Activated naive CD8-positive, alpha-beta T cell treated with anti-CD3 and anti-CD28 coated beads for 36 hours (primary cell): ENCODE measurements around the gene NOS1. TPM values are rescaled to one million over a fixed set of nuclear protein-coding genes. Genes with fewer than 3 reads are reported as not detected.
A peak's percentile ranks its signal among the peaks of the same experiment; 100 is the strongest.

ENCODE experiments used
- DNase-seq: peaks from one replicate; pipeline ENCODE4 v3.0.0; 2021
- H3K27ac Mint-ChIP-seq: one replicate; pipeline ENCODE4 v1.8.0; 2022; ENCODE audit warnings: mild to moderate bottlenecking, moderate library complexity, mixed read lengths
- H3K27me3 Mint-ChIP-seq: one replicate; pipeline ENCODE4 v1.8.0; 2022; ENCODE audit warnings: mild to moderate bottlenecking, mixed read lengths
- H3K36me3 Mint-ChIP-seq: one replicate; pipeline ENCODE4 v1.8.0; 2021; ENCODE audit warnings: mild to moderate bottlenecking, mixed read lengths
- H3K4me1 Mint-ChIP-seq: one replicate; pipeline ENCODE4 v1.8.0; 2021; ENCODE audit warnings: mixed read lengths
- H3K4me3 Mint-ChIP-seq: one replicate; pipeline ENCODE4 v1.8.0; 2022; ENCODE audit warnings: mild to moderate bottlenecking, moderate library complexity, mixed read lengths
- H3K9me3 Mint-ChIP-seq: one replicate; pipeline ENCODE4 v1.8.0; 2022; ENCODE audit warnings: mixed read lengths
- total RNA-seq, 2 experiments: library from RNA; stranded (reverse); gene quantifications; one replicate each; pipeline ENCODE4 v1.2.3, GENCODE V29; 2021

NOS1 gene
- total RNA-seq, 2 experiments from 2014 or later = not detected

DNA sequence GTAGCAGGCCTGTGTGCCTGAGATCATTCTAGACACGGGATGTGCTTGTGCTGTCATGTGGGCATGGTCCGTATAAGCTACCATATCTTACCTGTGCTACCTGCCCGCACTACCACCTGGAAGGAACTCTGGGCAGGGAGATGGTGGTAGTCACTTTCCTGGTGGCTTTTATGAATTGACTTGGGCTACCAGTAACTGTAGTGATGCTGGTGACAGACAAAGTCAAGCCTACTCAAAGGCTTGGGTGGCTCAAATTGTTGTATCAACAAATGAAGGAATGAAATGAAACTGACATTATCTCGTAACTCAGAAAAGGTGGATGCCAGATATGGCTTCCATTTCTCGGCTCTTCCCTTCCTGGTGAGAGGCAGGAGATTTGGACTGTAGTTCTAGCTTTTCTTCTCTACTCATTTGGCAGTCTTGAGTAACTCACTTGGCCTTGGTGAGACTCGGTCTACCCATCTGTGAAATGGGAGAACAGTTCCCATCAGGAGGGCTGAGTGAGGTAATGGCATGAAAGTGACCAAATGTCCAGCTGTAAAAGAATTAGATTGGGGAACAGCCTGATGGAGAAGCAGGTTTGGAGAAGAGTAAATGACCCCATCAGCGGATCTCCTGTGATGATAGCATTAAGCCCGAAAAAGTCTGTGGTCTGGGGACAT lies 81.3 kb downstream of the NOS1 start:
- H3K9me3 Mint-ChIP-seq = peaks cover 1% of the 10 kb centered on the region
- peaks cover 15% of the 10 kb centered on the region for H3K27me3 Mint-ChIP-seq
- no peak for DNase-seq
- no peaks in the 10 kb centered on the region for H3K4me1 Mint-ChIP-seq
- H3K4me3 Mint-ChIP-seq = no peak overlapping the region
- no peaks in the 10 kb centered on the region for H3K36me3 Mint-ChIP-seq
- H3K27ac Mint-ChIP-seq = no peak overlapping the region

DNA sequence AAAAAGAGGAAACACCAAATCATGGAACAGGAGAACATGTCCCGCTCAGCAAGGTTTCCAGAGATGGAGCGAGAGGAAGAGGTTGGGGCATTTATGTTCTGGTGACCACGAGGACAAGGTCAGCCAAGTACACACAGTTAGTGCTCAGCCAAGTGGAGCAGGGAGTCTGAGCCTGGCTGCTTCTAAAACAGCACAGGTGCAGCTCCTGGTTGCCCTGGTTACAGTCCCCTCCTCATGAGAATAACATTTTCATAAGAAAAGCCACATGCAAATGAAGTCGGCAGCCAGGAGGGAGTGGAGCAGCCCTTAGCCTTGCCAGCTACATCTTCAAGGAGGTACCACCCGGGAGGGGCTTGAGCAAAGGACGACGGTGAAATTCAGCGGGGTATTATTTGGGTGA lies 81.8 kb downstream of the NOS1 start:
- Mint-ChIP-seq H3K27ac (no peak overlapping the region), H3K4me3 (no peak overlapping the region), H3K36me3 (no peaks in the 10 kb centered on the region), H3K27me3 (peaks cover 15% of the 10 kb centered on the region), H3K9me3 (peaks cover 1% of the 10 kb centered on the region), H3K4me1 (no peaks in the 10 kb centered on the region)
- no peak for DNase-seq

DNA sequence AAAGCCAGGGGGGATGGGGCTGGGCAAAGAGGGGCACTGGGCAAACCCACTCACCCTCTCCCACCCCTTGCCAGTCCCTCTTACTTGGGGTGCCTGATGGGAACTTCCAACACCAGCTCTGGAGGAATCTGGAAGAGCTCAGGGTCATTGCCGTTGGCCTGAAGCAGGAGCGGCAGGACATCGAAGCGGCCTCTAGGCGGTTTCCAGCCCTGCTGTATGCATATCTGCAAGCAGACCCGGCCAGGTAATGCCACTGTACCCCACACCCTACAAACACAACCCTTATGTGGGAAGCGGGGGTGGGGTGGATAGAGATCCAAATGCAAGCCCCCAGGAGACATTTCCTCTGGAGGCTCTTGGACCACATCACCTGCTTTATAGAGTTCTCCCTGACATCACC lies 83.6 kb downstream of the NOS1 start:
- Mint-ChIP-seq H3K27me3 (peaks cover 24% of the 10 kb centered on the region), H3K4me1 (no peaks in the 10 kb centered on the region), H3K4me3 (no peak overlapping the region), H3K9me3 (peaks cover 1% of the 10 kb centered on the region), H3K36me3 (no peaks in the 10 kb centered on the region), H3K27ac (no peak overlapping the region)
- DNase-seq = no peak

DNA sequence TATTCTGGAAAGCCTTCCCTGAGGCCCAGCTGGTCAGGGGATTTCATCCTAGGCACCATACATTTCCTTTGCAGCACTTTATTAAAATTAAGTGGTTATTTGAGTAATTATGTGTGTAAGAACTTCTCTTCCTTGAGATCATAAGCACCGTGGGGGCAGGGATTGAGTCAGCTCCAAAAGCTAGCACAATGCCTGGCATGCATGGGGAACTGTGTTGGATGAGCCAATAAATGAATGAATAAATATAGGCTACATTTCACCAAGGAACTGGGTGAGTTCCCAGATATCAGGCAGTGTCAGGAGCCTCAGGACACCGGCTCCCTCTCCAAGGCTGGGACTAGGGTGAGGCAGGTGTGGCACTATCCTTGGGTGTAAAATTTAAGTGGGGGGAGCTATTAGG lies 88.3 kb downstream of the NOS1 start:
- DNase-seq = no peak
- no peaks in the 10 kb centered on the region for H3K4me1 Mint-ChIP-seq
- H3K9me3 Mint-ChIP-seq = no peaks in the 10 kb centered on the region
- H3K27me3 Mint-ChIP-seq = peaks cover 16% of the 10 kb centered on the region
- no peak overlapping the region for H3K4me3 Mint-ChIP-seq
- H3K36me3 Mint-ChIP-seq = no peaks in the 10 kb centered on the region
- H3K27ac Mint-ChIP-seq = no peak overlapping the region

DNA sequence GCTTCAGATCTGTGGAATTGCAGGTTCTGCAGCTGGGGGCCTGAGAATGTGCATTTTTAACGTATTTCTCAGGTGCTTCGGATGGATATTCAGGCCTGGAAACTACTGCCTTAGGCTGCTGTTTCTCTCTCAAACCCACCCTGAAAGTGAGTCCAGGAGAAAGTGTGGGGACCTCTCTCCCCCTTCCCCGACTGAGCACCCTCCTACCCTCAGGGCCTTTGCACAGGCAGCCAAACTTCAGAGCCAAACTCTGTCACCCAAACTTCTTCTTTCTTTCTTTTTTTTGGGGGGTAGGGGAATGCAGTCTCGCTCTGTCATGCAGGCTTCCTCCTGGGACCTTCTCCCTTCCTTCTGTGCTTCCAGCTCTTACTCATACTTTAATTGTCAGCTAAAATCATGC lies 88.7 kb downstream of the NOS1 start:
- no peak for DNase-seq
- Mint-ChIP-seq H3K4me3 (no peak overlapping the region), H3K9me3 (no peaks in the 10 kb centered on the region), H3K27ac (no peak overlapping the region), H3K36me3 (no peaks in the 10 kb centered on the region), H3K4me1 (no peaks in the 10 kb centered on the region), H3K27me3 (peaks cover 16% of the 10 kb centered on the region)

DNA sequence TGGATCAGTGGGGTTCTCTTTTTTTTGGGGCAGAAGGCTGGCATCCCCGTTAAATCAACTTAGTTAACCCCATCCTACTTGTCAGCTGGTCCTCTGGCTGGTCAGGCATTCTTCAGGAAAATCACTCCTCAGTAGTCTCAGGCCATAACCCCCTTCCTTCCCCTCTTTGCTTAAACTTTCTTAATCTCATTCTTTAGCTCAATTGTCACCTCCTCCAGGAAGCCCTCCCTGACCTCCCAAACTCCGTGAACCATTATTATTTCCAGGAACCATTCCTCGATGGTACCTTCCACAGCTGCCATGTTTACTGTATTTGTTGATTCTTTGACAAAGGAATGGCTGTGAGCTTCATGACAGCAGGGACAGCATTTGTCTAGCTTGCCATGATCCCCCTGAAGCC lies 98.7 kb downstream of the NOS1 start:
- Mint-ChIP-seq H3K4me3 (no peak overlapping the region), H3K9me3 (no peaks in the 10 kb centered on the region), H3K36me3 (no peaks in the 10 kb centered on the region), H3K27me3 (no peaks in the 10 kb centered on the region), H3K4me1 (no peaks in the 10 kb centered on the region), H3K27ac (no peak overlapping the region)
- no peak for DNase-seq

DNA sequence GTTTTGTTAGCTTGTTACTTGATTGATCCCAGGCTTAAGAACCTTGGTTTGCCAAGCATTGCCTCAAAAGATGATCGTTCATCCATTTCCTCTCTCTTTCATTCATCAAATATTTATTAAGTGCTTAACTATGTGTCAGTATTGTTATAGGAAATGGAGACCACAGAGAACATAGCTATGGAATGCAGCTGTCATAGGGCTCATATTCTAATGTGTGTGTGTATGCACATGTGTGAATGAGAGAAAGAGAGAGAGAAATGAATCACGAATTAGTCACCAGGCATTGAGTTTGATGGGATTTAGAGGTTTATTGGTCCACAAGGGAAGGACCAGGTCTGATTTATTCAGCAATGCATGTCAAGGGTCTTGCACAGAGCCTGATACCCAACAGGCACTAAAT lies 100.2 kb downstream of the NOS1 start:
- Mint-ChIP-seq H3K4me1 (no peaks in the 10 kb centered on the region), H3K36me3 (no peaks in the 10 kb centered on the region), H3K9me3 (no peaks in the 10 kb centered on the region), H3K27me3 (no peaks in the 10 kb centered on the region), H3K27ac (no peak overlapping the region), H3K4me3 (no peak overlapping the region)
- DNase-seq = no peak

DNA sequence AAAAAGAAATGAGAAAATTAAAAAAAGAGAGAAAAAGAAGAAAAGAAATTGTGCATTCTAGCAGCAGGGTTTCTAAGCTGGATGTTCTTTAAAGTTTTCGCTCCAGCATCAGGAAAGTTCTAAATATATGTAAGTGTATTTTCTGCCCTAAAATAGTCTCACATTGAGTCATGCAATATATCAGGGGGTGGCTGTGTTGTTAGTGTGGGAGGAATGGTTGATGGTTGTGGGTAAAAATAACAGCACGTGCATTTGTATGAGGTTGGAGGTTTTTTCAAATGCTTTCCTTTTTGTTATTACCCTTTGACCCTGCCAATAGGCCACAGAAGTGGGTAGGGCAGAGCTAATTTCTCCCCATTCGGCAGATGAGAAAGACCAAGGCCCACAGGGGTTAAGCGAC lies 106.0 kb downstream of the NOS1 start:
- Mint-ChIP-seq H3K27ac (no peak overlapping the region), H3K27me3 (no peaks in the 10 kb centered on the region), H3K9me3 (no peaks in the 10 kb centered on the region), H3K36me3 (no peaks in the 10 kb centered on the region), H3K4me3 (no peak overlapping the region), H3K4me1 (no peaks in the 10 kb centered on the region)
- no peak for DNase-seq

DNA sequence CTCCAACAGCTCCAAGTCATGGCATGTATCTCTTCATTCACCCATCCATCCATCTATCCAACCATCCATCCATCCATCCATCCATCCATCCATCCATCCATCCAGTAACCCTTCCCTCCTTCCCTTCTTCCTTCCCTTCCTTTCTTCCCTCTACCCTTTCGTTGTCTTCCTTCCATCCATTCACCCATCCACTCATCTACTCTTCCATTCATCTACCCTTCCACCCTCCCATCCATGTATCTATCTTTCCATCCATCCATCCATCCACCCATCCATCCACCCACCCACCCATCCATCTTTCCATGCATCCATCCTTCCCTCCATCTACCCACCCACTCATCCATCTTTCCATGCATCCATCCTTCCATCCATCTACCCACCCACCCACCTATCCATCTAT lies 117.9 kb downstream of the NOS1 start:
- Mint-ChIP-seq H3K27me3 (peaks cover 3% of the 10 kb centered on the region), H3K36me3 (no peaks in the 10 kb centered on the region), H3K4me1 (no peaks in the 10 kb centered on the region), H3K9me3 (peaks cover 4% of the 10 kb centered on the region), H3K4me3 (no peak overlapping the region), H3K27ac (no peak overlapping the region)
- no peak for DNase-seq

DNA sequence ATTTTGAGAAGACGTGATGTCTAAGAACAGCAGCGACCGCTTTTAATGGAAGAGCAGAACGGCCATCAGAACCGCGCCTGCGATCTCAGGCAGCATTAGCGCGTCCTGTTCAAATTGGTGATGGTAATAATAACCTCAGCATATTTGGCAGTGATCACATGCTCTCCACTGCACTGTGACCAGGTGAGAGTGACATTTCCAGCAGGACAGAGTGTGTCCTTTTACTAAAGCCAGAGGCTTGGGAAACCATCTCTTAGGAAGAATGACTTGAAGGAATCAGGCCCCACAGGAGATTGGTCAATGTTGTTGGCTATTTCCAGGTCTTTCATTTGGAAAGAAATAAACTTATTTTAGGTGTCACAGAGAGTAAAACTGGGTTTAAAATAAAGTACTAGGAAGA lies 119.7 kb downstream of the NOS1 start:
- H3K27ac Mint-ChIP-seq = no peak overlapping the region
- H3K4me1 Mint-ChIP-seq = no peaks in the 10 kb centered on the region
- DNase-seq = no peak
- peaks cover 5% of the 10 kb centered on the region for H3K27me3 Mint-ChIP-seq
- H3K4me3 Mint-ChIP-seq = no peak overlapping the region
- H3K9me3 Mint-ChIP-seq = peaks cover 2% of the 10 kb centered on the region
- H3K36me3 Mint-ChIP-seq = no peaks in the 10 kb centered on the region

DNA sequence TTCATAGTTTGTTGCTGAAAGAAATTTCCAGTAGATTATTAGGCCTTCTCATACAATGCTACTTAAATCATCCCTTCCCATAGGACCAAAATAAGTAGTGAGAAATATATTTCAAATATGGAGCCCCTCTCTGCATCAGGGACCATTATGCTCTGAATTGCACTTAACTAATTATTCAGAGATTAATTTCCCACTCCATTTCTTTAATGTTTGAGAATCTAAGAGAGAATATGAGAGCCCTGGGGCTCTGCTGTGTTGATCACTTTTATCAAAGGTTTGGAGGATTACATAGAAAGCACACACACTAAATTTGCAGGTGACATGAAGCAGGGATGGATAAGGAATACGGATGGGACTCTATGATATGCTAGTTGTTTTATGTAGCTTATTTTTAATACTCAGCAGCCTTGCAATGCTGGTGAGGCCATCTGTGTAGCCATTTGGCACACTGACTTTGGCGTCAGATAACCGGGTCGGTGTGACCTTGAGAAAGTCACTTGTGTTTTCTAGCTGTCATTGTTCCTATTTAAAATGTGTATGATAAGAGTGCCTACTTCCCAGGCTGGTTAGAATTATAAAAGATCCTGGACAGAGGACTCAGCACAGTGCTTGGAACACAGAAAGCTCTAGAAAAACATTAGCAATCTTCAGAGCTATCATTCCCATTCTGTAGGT lies 121.2 kb downstream of the NOS1 start:
- H3K9me3 Mint-ChIP-seq = peaks cover 2% of the 10 kb centered on the region
- no peak for DNase-seq
- no peak overlapping the region for H3K4me3 Mint-ChIP-seq
- H3K27me3 Mint-ChIP-seq = peaks cover 12% of the 10 kb centered on the region
- H3K36me3 Mint-ChIP-seq = no peaks in the 10 kb centered on the region
- H3K4me1 Mint-ChIP-seq = no peaks in the 10 kb centered on the region
- no peak overlapping the region for H3K27ac Mint-ChIP-seq

DNA sequence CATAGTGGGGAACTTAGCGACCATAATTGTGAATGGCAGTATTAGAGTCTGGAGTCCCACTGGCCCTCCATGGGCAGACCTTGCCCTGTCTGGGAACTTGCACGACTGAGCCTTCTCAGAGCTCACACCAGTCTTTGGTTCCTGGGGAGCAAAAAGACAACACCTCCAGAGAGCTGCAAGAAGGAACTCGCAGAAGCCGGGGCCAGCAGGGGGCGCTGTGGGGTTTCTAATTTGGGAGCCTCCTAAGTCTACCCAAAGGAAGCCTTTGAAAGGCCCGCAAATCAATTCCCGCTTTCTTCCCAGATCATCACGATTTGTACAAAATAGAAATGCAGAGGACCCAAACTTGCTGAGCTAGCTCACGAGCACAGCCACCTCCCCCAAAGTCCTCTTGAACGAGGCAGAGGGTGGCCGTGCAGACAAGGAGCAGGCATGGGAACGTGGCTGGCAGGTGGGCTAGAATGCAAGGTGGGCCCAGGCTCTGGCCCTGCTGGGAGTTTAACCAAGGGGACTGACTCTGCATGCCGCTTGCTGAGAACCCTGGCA lies 124.9 kb downstream of the NOS1 start:
- Mint-ChIP-seq H3K9me3 (no peaks in the 10 kb centered on the region), H3K27ac (no peak overlapping the region), H3K27me3 (peaks cover 15% of the 10 kb centered on the region), H3K4me1 (no peaks in the 10 kb centered on the region), H3K36me3 (no peaks in the 10 kb centered on the region), H3K4me3 (no peak overlapping the region)
- peak; percentile 65 for DNase-seq

DNA sequence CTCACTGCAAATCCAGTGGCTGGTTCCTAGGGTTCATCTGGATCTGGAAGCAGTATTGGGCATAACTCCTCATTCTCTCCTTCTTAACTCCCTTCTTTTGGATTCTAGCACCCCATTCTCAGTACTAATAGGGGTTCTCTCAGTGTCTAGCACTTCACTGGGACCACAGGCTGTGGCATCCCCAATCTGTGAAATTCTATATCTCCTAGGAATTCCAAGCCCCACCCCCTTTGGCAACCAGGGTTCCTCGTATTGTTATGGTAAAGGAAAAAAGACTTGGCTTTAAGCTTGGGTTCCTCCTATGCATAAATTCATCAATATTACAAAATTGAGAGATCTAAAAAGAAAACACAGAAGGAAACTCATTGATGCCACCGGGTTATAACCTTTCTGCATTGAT lies 126.2 kb downstream of the NOS1 start:
- peaks cover 18% of the 10 kb centered on the region for H3K27me3 Mint-ChIP-seq
- H3K27ac Mint-ChIP-seq = no peak overlapping the region
- no peaks in the 10 kb centered on the region for H3K4me1 Mint-ChIP-seq
- DNase-seq = no peak
- H3K4me3 Mint-ChIP-seq = no peak overlapping the region
- H3K36me3 Mint-ChIP-seq = no peaks in the 10 kb centered on the region
- no peaks in the 10 kb centered on the region for H3K9me3 Mint-ChIP-seq

DNA sequence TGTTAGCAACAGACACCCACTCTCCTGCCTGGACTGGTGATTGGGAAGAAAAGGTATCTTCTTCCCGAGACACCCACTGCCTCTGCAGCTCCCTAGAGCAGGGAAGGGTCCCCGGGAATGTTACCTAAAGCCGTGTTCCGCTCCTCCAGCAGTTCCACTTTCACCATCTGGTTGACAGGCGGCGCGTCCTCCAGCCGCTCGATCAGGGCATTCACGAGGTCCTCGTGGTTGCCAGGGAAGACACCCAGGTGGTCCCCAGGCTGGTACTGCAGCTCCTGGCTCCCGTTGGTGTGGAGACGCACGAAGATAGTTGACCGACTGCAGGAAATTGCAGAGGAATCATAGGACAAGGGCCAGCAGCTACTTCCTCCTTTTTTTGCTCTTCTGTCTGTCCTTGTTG lies 127.0 kb downstream of the NOS1 start:
- Mint-ChIP-seq H3K4me3 (no peak overlapping the region), H3K4me1 (no peaks in the 10 kb centered on the region), H3K36me3 (no peaks in the 10 kb centered on the region), H3K27me3 (peaks cover 21% of the 10 kb centered on the region), H3K9me3 (no peaks in the 10 kb centered on the region), H3K27ac (no peak overlapping the region)
- no peak for DNase-seq

DNA sequence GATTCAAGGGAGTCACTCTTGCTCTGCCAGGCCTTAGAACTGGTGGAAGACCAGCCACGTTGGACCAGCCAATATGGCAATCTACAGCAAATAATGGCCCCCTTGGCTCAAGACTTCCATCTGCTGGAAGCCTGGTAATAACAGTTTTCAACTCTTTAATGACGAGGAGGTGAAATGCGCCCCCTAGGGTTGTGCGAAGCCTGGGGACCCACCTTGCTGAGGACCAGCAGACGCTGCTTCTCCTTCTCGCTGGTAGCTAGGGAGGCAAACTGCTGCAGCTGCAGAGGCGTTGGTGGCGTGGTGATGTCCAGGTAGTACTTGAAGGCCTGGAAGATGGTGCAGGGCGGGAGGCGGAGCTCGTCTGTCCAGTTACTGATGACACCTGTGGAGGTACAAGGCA lies 129.7 kb downstream of the NOS1 start:
- Mint-ChIP-seq H3K27ac (no peak overlapping the region), H3K27me3 (peaks cover 20% of the 10 kb centered on the region), H3K4me3 (no peak overlapping the region), H3K36me3 (no peaks in the 10 kb centered on the region), H3K4me1 (no peaks in the 10 kb centered on the region), H3K9me3 (no peaks in the 10 kb centered on the region)
- no peak for DNase-seq

DNA sequence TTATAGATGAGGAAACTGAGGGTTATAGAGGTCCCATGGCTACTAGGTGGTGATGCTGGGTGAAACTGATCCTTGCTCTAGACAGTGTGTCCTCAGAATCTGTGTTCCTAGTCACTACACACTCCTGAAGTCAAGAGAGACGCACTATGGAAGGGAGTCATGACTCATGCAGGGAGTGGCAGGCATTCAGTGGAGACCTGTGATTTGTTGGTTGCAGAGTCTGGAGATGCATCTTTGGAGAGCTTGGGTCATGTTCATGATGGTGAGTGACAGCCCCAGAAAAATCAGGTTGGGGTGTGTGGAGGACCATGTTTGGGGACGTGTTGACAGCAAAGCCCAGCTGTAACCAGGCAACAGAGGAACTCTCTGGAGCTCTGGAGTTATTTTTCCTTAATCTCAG lies 133.2 kb downstream of the NOS1 start:
- no peaks in the 10 kb centered on the region for H3K36me3 Mint-ChIP-seq
- no peak overlapping the region for H3K4me3 Mint-ChIP-seq
- no peaks in the 10 kb centered on the region for H3K9me3 Mint-ChIP-seq
- H3K27me3 Mint-ChIP-seq = peaks cover 12% of the 10 kb centered on the region
- H3K27ac Mint-ChIP-seq = no peak overlapping the region
- no peaks in the 10 kb centered on the region for H3K4me1 Mint-ChIP-seq
- no peak for DNase-seq
